ENCODE measurements around the gene FAM210A. TPM values are rescaled to one million over a fixed set of nuclear protein-coding genes. Genes with fewer than 3 reads are reported as not detected.

FAM210A gene
- total and polyA plus RNA-seq, 2 donors (not counting 1 experiment from before 2014, with no cell fraction given), result 4.2 to 11.4 TPM

DNA sequence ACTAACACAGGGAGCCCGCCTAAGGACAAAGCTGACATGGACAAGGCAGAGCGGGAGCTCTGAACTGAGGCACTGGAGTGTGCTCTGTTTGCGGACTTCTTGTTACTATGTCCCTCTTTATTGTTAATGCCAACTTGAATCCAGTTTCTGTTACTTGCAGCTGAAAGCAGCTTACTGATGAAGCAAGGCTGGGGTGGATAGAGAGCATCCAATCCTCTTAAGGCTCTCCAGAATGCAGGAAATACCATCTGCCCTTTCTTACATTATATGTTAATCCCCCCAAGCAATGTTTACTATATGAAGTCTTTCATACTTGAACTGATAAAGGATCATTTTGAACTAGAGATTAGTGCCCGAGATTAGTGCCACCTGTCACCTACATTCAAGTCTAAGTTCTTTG is 9.4 kb downstream of the FAM210A start:
- no peak overlapping the region for H3K27ac ChIP-seq (ENCODE audit: low read length in 2 of 2)
- no peak for TF ChIP-seq EZH2 (IDR thresholded peaks at IDR 0.05; ENCODE audit: borderline replicate concordance, insufficient read depth, low read depth, low read length, poor library complexity, severe bottlenecking)
- TF ChIP-seq, protein P1, sequence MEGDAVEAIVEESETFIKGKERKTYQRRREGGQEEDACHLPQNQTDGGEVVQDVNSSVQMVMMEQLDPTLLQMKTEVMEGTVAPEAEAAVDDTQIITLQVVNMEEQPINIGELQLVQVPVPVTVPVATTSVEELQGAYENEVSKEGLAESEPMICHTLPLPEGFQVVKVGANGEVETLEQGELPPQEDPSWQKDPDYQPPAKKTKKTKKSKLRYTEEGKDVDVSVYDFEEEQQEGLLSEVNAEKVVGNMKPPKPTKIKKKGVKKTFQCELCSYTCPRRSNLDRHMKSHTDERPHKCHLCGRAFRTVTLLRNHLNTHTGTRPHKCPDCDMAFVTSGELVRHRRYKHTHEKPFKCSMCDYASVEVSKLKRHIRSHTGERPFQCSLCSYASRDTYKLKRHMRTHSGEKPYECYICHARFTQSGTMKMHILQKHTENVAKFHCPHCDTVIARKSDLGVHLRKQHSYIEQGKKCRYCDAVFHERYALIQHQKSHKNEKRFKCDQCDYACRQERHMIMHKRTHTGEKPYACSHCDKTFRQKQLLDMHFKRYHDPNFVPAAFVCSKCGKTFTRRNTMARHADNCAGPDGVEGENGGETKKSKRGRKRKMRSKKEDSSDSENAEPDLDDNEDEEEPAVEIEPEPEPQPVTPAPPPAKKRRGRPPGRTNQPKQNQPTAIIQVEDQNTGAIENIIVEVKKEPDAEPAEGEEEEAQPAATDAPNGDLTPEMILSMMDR (IDR thresholded peaks at IDR 0.05), result no peak
- no peak overlapping the region for H3K4me3 ChIP-seq (ENCODE audit: control extremely low read depth in 1 of 5, extremely low read depth in 1 of 5, insufficient read depth in 1 of 5, low read depth in 2 of 5, low read length in 4 of 5)
- peaks cover 3 to 5% (median 4%) of the 10 kb centered on the region in 3 donors for H3K9me3 ChIP-seq (ENCODE audit: control extremely low read depth in 1 of 3, control insufficient read depth in 2 of 3, insufficient read depth in 1 of 3, low read length in 2 of 3)
- ChIA-PET CTCF (no interaction called here), POLR2A (no interaction called here)
- no peaks in the 10 kb centered on the region for H3K27me3 ChIP-seq (replicated peaks in 1 of 4; ENCODE audit: control extremely low read depth in 1 of 4, control insufficient read depth in 3 of 4, insufficient read depth in 4 of 4, low read length in 3 of 4)
- ATAC-seq (ENCODE audit: low read depth) (no peak), DNase-seq (no peak)
- intact Hi-C loops (cut with micrococcal nuclease), result no loop called here
- Mint-ChIP-seq H3K27ac (no peak overlapping the region), H3K4me3 (no peak overlapping the region), H3K9me3 (ENCODE audit: insufficient read depth) (peaks cover 4% of the 10 kb centered on the region), H3K27me3 (no peaks in the 10 kb centered on the region), H3K4me1 (peaks cover 6% of the 10 kb centered on the region)
- no peak overlapping the region for H3K4me2 ChIP-seq (replicated peaks; ENCODE audit: low read depth, low read length, poor library complexity, severe bottlenecking)
- H3K9ac ChIP-seq (ENCODE audit: low read length), result no peak overlapping the region
- H3K4me1 ChIP-seq (ENCODE audit: control insufficient read depth in 2 of 2, insufficient read depth in 2 of 2, low read length in 2 of 2), result no peaks in the 10 kb centered on the region
- WGBS (ENCODE audit: insufficient coverage), result 100% methylated on average over 2 of the region's 4 CpGs
- peaks cover 85% of the 10 kb centered on the region for H3K79me2 ChIP-seq (ENCODE audit: control insufficient read depth, insufficient read depth, low read length)
- no peaks in the 10 kb centered on the region for H3K36me3 ChIP-seq (replicated peaks in 1 of 2; ENCODE audit: control extremely low read depth in 1 of 2, control insufficient read depth in 1 of 2, extremely low read depth in 1 of 2, insufficient read depth in 2 of 2, low read length in 1 of 2)
- no peak overlapping the region for H2AFZ ChIP-seq (ENCODE audit: insufficient read depth, low read depth, low read length, poor library complexity, severe bottlenecking)
- peaks cover 37% of the 10 kb centered on the region for H4K20me1 ChIP-seq (ENCODE audit: control insufficient read depth, insufficient read depth, low read length, poor library complexity, severe bottlenecking)

DNA sequence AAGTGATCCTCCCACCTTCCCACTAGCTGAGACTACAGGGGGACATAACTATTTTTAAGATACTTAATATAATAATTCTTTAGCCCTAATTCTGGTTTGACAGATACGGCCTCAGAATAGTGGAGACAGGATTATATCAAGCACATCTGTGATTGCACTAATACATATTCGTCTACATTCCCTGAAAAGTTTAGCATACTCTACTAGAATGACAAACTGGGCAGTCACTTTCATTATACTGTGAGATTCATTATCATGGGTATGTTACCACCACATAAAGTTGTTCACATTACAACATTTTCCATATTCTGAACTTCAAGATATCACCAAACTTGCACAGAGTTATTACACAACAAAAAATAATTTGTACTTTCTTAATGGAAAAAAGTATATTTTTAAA is 11.0 kb downstream of the FAM210A start:
- H4K20me1 ChIP-seq (ENCODE audit: control insufficient read depth, insufficient read depth, low read length, poor library complexity, severe bottlenecking), result peaks cover 37% of the 10 kb centered on the region
- no peaks in the 10 kb centered on the region for H3K4me1 ChIP-seq (ENCODE audit: control insufficient read depth in 2 of 2, insufficient read depth in 2 of 2, low read length in 2 of 2)
- ATAC-seq (ENCODE audit: low read depth) (no peak), DNase-seq (no peak)
- H3K36me3 ChIP-seq (replicated peaks in 1 of 2; ENCODE audit: control extremely low read depth in 1 of 2, control insufficient read depth in 1 of 2, extremely low read depth in 1 of 2, insufficient read depth in 2 of 2, low read length in 1 of 2), result no peaks in the 10 kb centered on the region
- H3K27ac ChIP-seq (ENCODE audit: low read length in 2 of 2), result no peak overlapping the region
- POLR2A ChIA-PET, result no interaction called here
- peaks cover 3 to 5% (median 4%) of the 10 kb centered on the region in 3 donors for H3K9me3 ChIP-seq (ENCODE audit: control extremely low read depth in 1 of 3, control insufficient read depth in 2 of 3, insufficient read depth in 1 of 3, low read length in 2 of 3)
- whole genome bisulfite sequencing (ENCODE audit: insufficient coverage), result no CpG with 5 or more reads among the region's 2 CpGs
- H3K4me3 ChIP-seq (ENCODE audit: control extremely low read depth in 1 of 5, extremely low read depth in 1 of 5, insufficient read depth in 1 of 5, low read depth in 2 of 5, low read length in 4 of 5), result no peak overlapping the region
- intact Hi-C loops (cut with micrococcal nuclease), result no loop called here
- TF ChIP-seq, protein P1 (IDR thresholded peaks at IDR 0.05), result no peak
- TF ChIP-seq EZH2 (IDR thresholded peaks at IDR 0.05; ENCODE audit: borderline replicate concordance, insufficient read depth, low read depth, low read length, poor library complexity, severe bottlenecking), result no peak
- H3K4me2 ChIP-seq (replicated peaks; ENCODE audit: low read depth, low read length, poor library complexity, severe bottlenecking), result no peak overlapping the region
- H2AFZ ChIP-seq (ENCODE audit: insufficient read depth, low read depth, low read length, poor library complexity, severe bottlenecking), result no peak overlapping the region
- CTCF ChIA-PET, result interaction anchor here (1.1 kb wide), 1 partner anchor 158 kb away, joined by 3 read pairs; no protein-coding TSS in a partner anchor
- Mint-ChIP-seq H3K9me3 (ENCODE audit: insufficient read depth) (peaks cover 4% of the 10 kb centered on the region), H3K4me1 (peaks cover 6% of the 10 kb centered on the region), H3K27me3 (no peaks in the 10 kb centered on the region), H3K27ac (no peak overlapping the region), H3K4me3 (no peak overlapping the region)
- H3K9ac ChIP-seq (ENCODE audit: low read length), result no peak overlapping the region
- no peaks in the 10 kb centered on the region for H3K27me3 ChIP-seq (replicated peaks in 1 of 4; ENCODE audit: control extremely low read depth in 1 of 4, control insufficient read depth in 3 of 4, insufficient read depth in 4 of 4, low read length in 3 of 4)
- peaks cover 85% of the 10 kb centered on the region for H3K79me2 ChIP-seq (ENCODE audit: control insufficient read depth, insufficient read depth, low read length)
